ENCODE results near the gene ZFR2.
"Not testable (repeated sequence)": the region's sequence is repeated elsewhere in the genome, so short reads cannot be mapped to it uniquely, and the experiment has no call there.

The ZFR2 gene

GRCh38 chr19:3822683-3823349 is 46.0 kb downstream of the ZFR2 start:
- TF ChIP-seq GATA1 (IDR thresholded peaks at IDR 0.05; ENCODE audit: low read depth, low read length) (no peak), POLR2A (IDR thresholded peaks at IDR 0.05; ENCODE audit: low read length) (no peak)
- DNase-seq: no peak

GRCh38 chr19:3821857-3822364 is 46.9 kb downstream of the ZFR2 start:
- TF ChIP-seq GATA1 (IDR thresholded peaks at IDR 0.05; ENCODE audit: low read depth, low read length) (no peak), POLR2A (IDR thresholded peaks at IDR 0.05; ENCODE audit: low read length) (no peak)
- peak; percentile 70 to 81 for DNase-seq

- no peak for TF ChIP-seq GATA1 (IDR thresholded peaks at IDR 0.05; ENCODE audit: low read depth, low read length)
- no peak for TF ChIP-seq POLR2A (IDR thresholded peaks at IDR 0.05; ENCODE audit: low read length)
- no peak for DNase-seq
Measured at GRCh38 chr19:3821156-3821555, 47.7 kb downstream of the ZFR2 start.

- TF ChIP-seq GATA1 (IDR thresholded peaks at IDR 0.05; ENCODE audit: low read depth, low read length): no peak
- TF ChIP-seq POLR2A (IDR thresholded peaks at IDR 0.05; ENCODE audit: low read length): no peak
- DNase-seq: no peak
Measured at GRCh38 chr19:3819989-3820388, 48.8 kb downstream of the ZFR2 start.

- TF ChIP-seq GATA1 (IDR thresholded peaks at IDR 0.05; ENCODE audit: low read depth, low read length) (no peak), POLR2A (IDR thresholded peaks at IDR 0.05; ENCODE audit: low read length) (no peak)
- DNase-seq: no peak
Measured at GRCh38 chr19:3818918-3819317, 49.9 kb downstream of the ZFR2 start.

GRCh38 chr19:3818466-3818865 is 50.4 kb downstream of the ZFR2 start:
- DNase-seq: no peak
- TF ChIP-seq GATA1 (IDR thresholded peaks at IDR 0.05; ENCODE audit: low read depth, low read length): no peak
- no peak for TF ChIP-seq POLR2A (IDR thresholded peaks at IDR 0.05; ENCODE audit: low read length)

GRCh38 chr19:3817761-3818160 is 51.1 kb downstream of the ZFR2 start:
- TF ChIP-seq POLR2A (IDR thresholded peaks at IDR 0.05; ENCODE audit: low read length) (no peak), GATA1 (IDR thresholded peaks at IDR 0.05; ENCODE audit: low read depth, low read length) (no peak)
- no peak for DNase-seq

GRCh38 chr19:3816566-3817218 is 52.1 kb downstream of the ZFR2 start:
- no peak for TF ChIP-seq GATA1 (IDR thresholded peaks at IDR 0.05; ENCODE audit: low read depth, low read length)
- no peak for TF ChIP-seq POLR2A (IDR thresholded peaks at IDR 0.05; ENCODE audit: low read length)
- no peak for DNase-seq

GRCh38 chr19:3816148-3816547 is 52.7 kb downstream of the ZFR2 start:
- DNase-seq: not testable (repeated sequence)

GRCh38 chr19:3814648-3815047 is 54.2 kb downstream of the ZFR2 start:
- TF ChIP-seq GATA1 (IDR thresholded peaks at IDR 0.05; ENCODE audit: low read depth, low read length) (no peak), POLR2A (IDR thresholded peaks at IDR 0.05; ENCODE audit: low read length) (no peak)
- no peak for DNase-seq

GRCh38 chr19:3813473-3814392 is 55.1 kb downstream of the ZFR2 start:
- DNase-seq: no peak
- TF ChIP-seq GATA1 (IDR thresholded peaks at IDR 0.05; ENCODE audit: low read depth, low read length) (no peak), POLR2A (IDR thresholded peaks at IDR 0.05; ENCODE audit: low read length) (no peak)

GRCh38 chr19:3810708-3811355 is 58.0 kb downstream of the ZFR2 start:
- no peak for DNase-seq
- TF ChIP-seq POLR2A (IDR thresholded peaks at IDR 0.05; ENCODE audit: low read length): no peak

- TF ChIP-seq GATA1 (IDR thresholded peaks at IDR 0.05; ENCODE audit: low read depth, low read length) (no peak), POLR2A (IDR thresholded peaks at IDR 0.05; ENCODE audit: low read length) (no peak)
- no peak for DNase-seq
Measured at GRCh38 chr19:3809881-3810707, 58.7 kb downstream of the ZFR2 start.

Measured in erythroblast (primary cell).